Stimulated activated CD8-positive, alpha-beta memory T cell treated with anti-CD3 and anti-CD28 coated beads, Interleukin-2, amount 100 ng/mL, for 48 hours (primary cell): Measurements from ENCODE around the gene ABO.
"Not testable (repeated sequence)": the region's sequence is repeated elsewhere in the genome, so short reads cannot be mapped to it uniquely, and the experiment has no call there.

ENCODE experiments used
- DNase-seq, 2 donors: peaks; one replicate each; pipeline ENCODE4 v3.0.0-alpha.2; 2020; ENCODE audit warnings: low read depth in 2 of 2

The ABO gene

DNA sequence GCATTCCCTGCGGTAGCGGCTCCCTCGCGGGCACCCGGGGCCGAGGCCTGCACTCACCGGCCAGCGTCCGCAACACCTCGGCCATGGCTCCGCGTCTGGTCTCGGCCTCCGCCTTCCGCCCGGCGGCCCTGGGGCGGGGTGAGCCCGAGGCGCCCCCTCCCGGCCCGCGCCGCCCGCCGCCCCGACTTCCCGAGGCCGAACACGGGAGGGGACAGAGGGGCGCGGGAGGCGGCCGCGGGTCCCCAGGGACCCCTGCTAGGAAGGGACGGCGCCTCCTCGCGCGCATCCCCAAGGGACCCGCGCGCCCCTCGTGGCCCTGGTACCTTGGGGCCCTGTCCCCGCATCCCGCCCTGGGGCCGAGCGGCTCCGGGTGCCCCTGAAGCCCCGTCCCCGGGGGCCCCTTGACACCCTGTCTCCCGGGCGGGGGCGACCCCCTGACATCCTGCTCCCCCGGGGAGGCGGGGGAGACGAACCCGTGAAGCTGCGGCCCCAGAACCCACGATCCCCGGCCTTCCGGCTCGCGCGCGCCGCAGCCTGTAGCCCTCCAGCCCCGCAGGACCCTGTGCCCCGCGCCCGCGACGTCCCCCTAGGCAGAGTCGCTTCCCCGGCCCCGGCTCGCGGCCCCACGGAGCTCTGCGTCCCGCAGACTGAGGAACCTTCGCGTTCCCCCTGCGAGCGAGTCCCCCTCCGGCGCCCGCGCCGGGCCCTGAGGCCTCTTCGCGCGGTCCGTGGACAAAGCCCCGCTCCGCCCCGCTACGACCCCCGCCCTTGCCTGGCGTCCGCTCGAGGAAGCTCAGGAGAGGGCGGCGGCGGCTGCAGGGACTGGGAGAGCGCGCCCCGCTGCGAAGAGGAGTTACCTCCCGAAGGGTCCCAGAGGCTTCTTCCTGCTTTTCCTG is at the start of gene ABO:
Gene ABO (minus strand): TSS at position 97 of the 896 bp plus-strand sequence.
- no peak for DNase-seq

DNA sequence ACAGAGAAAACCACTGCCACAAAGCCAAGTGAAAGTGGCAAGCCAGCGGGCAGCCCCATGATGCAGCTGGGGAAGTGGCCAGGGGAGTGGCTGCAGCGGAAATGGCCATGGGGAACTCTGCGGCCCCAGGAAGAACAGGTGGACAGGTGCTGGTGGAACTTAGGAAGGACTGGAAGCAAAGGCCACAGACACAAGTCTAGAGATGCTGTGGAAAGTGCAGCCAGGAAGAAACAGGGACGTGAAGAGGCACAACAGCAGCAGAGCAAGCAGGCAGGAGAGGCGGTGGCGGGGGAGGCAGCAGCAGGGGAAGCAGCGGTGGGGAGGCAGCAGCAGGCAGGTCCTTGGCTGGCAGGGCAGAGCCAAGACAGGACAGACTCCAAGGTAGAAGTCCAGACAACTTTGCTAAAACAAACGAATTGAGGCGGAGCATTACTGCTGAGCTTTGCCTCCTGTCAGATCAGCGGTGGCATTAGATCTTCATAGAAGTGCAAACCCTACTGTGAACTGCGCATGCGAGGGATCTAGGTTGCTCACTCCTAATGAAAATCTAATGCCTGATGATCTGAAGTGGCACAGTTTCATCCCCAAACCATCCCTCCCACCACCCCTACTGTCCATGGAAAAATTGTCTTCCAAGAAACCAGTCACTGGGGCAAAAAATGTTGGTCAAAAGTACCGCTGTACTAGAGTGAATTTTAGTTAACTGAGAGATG is 49.1 kb upstream of the ABO start:
- no peak for DNase-seq

DNA sequence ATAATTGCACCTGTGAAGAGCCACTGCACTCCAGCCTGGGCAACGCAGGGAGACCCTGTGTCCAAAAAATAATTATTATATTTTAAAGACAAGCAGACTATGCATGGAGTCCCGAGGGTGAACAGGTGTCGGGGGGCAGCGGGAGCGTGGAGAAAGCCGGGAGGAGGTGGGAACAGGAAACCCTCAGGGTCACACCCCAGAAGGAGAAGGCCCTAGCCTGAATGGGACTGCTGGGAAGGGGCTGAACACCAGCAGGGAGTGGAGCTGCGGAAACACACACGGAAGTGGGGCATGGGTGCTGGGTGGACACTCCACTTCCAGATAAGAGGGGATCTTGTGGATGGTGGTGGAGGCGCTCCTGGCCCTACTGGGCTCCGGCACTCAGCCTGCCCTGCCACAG is 48.2 kb upstream of the ABO start:
- DNase-seq = no peak

DNA sequence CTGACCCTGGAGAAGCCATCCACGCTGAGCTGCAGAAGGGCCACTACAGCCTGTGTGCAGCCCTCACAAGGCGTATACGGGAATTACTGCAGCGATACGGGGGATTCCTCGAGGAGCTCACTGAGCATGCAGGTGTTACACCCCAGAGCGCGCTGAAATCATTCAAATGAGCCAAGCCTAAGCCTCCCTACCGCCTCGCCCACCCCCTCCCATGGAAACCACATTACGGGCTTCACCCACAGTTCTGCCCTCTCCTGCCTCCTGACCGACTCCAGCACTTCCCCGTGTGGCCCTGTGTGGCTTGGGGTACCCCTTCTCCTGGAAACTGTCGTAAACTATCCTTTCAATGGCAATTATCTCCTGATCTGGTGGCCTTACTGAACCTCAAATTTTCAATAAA is 47.7 kb upstream of the ABO start:
- no peak for DNase-seq

DNA sequence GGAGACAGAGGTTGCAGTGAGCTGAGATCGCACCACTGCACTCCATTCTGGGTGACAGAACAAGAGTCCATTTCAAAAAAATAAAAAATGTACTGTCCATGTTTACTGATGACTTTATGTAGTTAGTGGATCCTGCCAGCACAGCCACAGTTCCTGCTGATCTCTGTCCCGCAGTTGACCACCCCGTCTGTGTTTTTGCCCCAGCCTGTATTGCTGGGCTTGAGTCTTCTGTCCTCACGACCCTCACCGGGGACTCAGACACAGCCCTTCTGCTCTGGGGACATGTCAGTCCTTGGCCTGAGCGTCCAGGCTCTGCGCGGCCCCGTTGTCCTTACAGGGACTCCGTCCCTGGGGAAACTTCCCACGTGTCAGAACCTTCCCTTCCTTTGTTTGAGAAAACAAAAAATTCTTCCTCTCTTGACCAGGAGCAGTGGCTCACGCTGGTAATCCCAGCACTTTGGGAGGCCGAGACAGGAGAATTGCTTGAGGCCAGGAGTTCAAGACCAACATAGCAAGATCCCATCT is 46.5 kb upstream of the ABO start:
- no peak for DNase-seq

DNA sequence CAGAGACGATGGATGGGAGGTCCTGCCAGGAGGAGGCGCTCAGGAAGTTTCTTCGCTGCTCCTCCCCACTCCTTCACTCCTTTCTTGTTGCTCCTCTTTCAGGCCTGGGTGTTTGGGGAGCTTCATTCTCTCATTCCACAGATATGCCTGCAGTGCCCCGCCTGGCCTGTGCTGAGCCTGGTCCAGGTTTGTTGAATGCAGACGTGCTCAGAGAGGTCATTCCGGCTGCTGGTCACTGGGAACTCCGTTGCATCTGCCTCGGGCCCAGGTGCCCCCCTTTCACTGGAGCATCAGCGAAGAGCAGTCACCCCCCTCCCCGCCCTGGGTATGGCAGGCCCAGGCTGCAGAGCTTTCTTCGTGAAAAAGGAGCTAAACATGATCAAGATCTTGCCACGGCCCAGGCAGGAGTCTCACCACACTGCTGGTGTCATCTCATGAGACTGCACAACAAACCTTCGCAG is 45.5 kb upstream of the ABO start:
- DNase-seq = no peak

DNA sequence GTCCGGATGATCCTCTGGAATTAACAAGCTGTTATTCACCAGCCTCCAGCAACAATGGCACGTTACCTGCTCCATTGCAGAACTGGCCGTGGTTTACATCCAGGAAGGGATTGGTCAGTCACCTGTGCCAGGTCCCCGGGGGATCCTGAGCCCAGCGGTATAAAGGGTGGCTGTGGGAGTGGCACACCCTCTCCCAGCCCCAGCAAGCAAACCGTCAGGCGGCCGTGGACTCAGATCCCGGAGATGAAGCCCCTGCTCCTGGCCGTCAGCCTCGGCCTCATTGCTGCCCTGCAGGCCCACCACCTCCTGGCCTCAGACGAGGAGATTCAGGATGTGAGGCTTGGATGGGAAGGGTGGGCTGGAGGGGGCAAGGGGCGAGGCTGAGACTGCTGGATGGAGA is 42.5 kb upstream of the ABO start:
- DNase-seq = not testable (repeated sequence)

DNA sequence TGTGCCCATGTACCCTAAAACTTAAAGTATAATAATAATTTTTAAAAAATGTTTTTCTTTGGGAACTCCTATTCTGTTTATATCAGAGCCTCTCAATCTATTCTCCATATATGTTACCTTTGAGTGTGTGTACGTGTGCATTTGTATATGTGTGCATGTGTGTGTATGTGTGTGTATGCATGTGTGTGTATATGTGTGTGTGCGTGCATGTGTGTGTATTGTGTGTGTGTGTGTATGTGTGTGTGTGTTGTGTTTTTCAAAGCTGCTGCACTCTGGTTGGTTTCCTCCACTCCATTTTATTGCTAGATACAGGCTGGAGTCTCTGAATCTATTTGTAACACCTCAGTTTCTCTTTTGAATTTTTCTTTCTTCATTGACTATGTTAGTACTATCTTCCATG is 41.0 kb upstream of the ABO start:
- no peak for DNase-seq

DNA sequence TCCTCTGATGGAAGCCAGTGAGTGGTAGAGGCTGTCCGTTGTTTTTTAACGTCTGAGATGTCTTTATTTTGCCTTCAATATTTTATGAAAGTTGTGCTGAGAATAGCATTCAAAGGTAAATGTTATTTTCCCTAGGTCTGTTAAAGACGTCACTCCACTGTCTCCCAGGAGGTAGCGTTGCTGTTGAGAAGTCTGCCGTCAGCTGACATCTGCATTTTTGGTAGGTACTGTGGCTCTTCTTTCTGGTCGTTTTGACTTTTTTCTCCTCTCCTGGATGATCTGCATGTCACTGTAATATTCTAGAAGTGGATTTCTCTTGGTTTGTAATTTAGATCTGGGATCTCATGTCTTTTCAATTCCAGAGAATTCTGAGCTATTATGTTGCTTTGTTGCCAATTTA is 34.6 kb upstream of the ABO start:
- DNase-seq = no peak

DNA sequence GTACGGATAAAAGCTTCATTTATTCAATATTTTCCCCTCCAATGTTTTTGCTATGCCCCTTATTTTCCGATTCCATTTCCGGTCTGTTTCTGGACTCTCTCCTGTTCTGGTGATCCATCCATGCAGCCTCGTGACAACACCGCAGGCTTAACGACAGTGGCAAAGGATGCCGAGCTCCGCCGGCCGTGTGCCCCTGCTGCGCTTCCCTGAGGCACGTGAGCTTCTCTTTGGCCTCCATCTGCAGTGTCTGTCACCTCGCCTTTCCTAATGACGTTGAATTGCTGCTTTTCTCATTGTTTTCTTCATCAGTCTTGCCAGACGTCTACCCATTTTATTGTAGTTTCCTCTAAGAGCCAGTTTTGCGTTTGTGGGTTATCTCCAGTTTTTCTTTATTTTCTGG is 32.3 kb upstream of the ABO start:
- DNase-seq = no peak

DNA sequence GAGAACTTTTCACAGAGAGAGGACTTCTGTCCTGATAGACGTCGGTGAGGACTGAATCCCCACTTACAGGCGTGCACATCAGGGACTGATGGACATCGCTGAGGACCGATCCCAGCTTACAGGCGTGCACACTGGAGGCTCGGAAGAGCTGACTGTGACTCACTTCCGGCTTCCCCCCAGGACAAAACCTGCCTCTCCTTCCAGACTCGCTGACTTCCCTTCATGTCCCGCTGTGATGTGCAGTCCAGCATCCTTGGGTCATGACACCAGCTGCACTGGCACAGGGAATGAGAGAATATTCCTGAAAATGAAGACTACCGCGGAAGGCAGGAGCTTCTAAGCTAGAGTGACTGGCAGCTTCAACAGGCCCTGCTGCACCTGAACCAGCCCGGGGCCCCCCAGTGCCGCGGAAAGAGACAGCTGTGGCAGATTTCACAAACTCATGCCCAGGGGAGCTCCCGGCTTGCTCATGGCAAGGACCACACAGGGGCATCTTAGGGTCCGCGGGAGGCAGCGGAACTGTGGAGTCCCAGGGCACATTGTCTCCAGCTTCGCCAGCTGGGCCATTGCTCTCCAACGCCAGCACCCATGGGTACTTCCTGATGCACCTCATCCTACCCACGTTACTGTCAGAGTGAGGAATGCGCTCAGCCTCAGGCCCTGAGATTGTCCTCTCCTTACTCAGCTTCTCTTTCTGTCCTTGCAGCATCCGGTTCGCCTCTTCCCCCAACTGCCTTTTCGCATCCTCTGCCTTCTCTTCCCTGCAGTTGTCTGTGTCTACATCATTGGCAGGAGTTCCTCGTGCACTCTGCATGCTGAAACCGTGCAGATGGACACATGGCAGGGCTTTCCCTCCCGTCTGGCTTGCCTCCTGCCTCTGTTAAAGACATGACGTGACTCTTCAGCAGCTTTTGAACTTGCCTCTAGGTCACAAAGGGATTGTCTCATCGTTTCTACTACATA is 31.5 kb upstream of the ABO start:
- DNase-seq = no peak

DNA sequence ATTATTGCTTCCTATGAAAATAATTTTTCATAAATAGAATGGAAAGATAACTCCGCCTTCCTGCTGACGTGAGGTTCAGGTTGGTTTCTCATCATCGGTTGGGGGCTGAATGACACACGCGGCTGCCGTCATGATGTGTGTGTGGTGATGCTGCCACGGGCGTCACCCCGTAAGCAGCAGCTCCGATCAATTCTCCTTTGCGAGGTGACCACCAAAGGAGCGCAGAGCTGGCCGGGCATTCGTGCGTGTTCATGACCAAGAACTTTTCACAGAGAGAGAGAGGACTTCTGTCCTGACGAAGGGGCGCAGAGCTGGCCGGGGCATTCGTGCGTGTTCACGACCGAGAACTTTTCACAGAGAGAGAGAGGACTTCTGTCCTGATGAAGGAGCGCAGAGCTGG is 30.7 kb upstream of the ABO start:
- no peak for DNase-seq

DNA sequence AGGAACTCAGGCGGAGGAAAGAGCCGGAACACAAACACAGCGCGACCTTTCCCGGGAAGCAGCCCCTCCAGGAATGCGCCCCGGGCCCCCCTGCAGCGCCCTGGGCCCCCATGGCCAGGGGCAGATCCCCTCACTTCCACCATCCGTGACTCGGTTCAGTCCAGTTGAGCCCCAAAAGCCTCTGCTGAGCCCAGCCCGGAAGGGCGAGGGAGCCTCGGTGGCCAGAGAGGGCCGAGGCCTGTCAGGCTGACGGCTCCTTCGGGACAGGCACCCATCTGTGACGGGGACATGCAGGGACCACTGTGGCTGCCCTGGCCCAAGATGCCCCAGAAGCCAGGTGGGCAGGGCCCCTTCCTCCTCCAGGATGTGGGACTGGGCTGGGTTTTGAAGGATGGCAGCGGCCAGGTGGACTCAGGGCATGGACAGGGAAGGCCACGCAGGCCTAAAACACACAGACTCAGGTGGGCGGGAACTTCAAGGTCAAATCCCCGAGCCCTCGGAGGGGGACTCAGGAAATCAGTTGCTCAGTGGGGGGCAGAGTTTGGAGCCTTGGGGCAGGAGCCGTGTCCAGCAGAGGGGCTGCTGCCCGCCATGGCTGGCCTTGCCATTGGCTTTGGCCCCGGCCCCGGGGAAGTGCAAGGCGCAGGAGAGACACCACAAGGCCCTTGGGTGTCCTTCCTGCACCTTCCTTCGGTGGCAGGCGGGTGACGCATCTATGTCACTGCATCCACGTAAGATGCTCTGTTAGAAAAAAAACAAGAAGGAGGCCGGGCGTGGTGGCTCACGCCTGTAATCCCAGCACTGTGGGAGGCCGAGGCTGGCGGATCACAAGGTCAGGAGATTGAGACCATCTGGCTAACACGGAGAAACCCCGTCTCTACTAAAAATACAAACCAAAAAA is 29.7 kb upstream of the ABO start:
- no peak for DNase-seq

DNA sequence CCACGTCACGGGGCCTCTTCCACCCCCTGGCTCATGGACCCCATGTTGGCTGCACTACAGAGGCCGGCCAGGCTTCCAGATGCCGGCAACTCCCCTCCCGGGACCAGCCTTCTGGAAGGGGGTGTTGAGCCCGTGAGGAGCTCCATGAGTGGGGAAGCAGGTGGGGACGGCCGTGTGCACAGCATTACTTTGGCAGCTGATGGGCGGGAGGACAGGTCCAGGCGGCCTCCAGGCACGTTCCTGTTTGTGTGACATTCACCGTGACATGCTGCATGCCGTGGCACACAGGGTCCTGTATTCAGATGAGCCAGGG is 29.1 kb upstream of the ABO start:
- DNase-seq = no peak

DNA sequence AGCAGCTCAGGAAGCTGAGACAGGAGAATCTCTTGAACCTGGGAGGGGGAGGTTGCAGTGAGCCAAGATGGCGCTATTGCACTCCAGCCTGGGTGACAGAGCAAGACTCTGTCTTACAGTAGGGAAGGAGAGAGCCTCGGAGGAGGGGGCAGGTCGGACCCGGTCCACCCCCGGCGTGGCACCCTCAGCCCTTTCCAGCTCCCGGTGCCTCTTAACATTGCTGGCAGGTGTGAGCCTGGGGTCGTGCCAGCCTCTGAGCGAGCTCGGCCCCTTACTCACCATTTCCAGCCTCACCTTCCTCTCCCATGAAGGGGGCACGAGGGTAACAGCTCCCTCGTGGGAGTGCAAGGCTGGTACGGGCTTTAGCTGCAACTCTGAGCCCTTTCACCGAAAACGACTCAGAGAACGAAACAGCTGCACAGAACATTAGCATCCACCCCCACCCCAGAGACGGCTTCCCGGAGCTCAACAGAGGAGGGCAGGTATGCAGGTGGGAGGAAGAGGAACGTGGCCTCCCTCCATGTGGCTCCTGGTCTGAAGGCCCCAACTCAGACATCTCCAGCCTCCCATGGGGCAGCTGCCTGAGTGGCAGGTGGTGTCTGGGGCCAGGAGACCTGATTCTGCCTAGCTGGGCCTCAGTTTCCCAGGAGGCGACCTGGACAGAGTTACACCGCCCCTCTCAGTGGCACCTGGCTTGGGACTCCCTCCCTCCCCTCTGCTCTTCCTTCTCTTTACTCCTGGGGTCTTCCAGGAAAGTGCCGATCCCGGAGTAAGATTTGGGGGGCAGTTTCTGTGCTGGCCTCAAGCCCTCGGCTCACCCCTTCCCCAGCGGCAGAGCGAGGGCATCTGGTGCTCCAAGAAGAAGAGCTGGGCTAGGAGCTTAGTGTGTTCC is 28.5 kb upstream of the ABO start:
- no peak for DNase-seq

DNA sequence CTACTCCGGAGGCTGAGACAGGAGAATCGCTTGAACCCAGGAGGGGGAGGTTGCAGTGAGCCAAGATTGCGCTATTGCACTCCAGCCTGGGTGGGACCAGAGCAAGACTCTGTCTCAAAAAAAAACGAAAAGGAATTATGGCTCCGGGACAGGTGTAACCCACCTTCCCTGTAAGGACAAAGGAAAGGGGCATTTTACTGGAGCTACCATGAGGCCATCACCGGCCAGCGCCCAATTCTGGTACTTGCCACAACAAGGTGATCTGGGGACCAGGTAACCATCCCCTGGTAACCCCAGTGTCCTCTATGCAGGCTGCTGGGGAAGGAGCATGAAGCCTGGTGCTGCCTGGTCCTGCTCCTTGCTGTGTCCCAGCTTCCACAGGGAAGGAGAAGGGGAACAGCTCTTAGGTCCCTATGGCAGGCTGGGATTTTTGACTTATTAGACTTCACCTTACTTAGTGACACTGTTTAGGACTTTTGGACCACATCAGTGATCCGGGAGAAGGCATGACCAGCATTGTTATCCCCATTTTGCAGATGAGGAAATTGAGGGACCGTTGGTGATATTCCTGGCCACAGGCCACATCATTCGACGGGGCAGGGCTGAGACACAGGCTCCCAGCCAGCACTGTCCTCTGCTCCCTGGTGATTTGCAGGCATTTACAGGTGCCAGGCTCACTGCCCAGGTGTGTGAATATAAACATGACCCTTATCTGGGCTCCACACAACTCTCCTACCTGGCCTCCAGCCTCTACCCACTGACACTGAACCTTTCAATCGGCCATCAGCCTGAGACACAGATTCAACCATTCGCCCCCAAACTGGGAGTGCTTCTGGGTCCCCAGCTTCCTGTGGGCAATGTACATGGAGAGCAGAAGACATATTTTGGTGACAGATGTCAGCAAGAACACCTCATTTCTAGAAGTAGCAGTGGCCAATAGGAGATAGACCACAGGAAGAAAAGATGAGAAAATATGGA is 26.5 kb upstream of the ABO start:
- DNase-seq = no peak

DNA sequence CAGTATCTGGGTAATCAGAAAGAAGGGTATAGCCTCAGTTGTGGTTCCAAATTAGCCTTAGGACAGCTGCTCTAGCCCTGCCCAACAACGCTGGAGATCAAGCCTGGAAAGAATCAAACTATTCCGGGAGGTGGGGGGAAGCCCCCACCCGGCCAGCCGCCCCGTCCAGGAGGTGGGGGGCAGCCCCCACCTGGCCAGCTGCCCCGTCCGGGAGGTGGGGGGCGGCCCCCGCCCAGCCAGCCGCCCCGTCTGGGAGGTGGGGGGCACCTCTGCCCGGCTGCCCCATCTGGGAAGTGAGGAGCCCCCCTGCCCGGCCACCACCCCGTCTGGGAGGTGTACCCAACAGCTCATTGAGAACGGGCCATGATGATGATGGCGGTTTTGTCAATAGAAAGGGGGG is 25.0 kb upstream of the ABO start:
- DNase-seq = not testable (repeated sequence)

DNA sequence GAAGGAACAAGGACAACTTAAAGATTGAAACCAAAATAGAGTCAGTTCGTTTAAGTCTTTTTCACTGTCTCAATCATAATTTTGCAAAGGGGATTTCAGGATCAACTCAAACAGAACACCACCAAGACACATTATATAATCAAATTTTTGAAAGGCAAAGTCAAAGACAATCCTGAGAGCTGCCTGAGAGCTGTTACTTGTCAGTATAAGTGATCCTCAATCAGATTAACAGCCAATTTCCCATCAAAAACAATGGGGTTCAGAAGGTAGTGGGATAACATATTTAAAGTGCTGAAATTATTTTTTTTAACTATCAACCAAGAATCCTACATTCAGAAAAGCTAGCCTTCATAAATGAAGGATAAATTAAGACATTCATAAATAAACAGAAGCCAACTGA is 19.3 kb upstream of the ABO start:
- no peak for DNase-seq
